SIG-M5 (cell line): ENCODE data around the gene ZNF438.
"Not testable (repeated sequence)": the region's sequence is repeated elsewhere in the genome, so short reads cannot be mapped to it uniquely, and the experiment has no call there.

Experiments
- DNase-seq: peaks from one replicate; lab custom pipeline; 2025; lab: John Stamatoyannopoulos, UW

Gene ZNF438

DNA sequence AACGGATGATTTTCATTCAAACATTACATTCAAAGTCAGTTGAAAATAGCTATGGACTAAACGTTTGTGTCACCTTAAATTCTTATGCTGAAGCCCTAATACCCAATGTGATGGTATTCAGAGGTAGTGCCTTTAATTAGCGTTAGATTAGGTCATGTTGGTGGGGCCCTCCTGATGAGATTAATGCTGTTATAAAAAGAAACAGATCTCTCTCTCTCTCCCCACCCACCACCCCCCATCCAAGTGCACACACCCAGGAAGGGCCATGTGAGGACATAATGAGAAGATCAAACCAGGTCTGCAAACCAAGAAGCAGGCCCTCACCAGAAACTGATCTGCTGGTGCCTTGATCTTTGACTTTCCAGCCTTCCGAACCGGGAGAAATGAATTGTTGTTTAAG lies 44.2 kb downstream of the ZNF438 start:
- no peak for DNase-seq

DNA sequence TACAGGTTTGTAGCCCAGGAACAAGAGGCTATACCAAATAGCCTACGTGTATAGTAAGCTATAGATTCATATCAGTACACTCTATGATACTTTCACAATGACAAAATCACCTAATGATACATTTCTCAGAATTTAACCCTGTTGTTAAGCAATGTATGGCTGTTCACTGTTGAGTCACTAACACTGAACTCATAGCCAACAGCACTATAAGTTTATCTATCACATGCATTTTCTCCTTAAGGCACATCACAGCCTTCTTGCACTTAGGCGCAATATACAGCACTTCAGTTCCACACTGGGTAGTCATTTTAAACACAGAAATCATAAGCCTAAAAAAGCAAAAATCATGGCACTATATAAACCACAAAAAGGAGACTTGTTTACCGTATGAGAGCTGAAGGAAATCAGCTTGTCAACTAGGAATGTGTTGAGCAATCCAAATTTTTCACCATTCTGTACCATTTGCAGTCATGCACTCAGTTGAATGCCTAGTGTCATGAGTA lies 45.6 kb downstream of the ZNF438 start:
- DNase-seq = no peak

DNA sequence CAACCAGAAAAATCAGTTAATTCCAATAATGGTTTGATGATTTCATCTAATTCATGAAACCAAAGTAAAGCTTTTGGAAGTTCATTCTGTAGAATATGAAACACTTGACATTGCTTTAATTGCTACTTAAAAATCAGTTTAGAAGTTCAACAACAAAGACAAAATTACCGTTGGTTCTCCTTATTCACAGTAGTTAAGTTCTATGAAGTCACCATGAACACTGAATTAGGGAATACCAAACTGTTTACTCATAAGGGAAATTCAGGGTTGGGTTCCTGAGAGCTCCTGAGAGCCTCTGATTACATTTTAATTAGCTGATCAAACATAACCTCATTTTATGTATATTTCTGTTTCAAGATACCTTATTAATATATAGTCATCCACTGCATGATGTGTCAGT lies 46.2 kb downstream of the ZNF438 start:
- DNase-seq = no peak

DNA sequence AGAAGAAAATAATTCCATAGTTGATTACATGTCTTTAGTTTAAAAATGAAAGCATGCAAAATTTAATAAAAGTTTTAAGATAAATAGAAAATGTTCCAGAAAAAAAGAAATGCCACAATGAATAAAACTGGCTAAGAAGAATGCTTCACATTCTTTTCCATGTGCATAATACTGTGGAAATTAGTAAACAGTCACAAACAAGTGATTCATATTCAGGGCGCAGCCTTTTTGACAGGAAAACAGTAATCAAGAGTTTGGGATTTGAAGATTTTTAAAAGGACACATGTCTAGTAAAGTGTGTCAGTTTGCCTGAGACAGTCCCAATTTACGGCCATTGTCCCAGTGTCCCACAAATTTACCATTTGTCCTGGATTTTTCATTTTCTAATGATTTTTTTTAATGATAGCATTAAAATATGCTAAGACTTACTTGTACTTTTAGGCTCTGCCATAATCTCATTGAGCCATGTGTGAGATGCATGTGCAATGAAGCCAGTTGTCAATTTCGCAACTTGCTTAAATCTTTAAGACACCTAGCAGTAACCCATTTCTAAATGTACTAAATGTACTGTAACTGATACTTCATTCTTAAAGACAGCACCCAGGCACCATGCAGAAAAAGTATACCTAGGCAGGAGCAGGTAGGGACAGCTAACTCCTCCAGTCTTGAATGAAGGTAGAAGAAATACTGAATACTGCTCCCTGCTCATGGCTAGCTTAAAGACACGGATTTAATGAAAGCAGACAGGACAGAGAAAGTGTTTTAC lies 46.9 kb downstream of the ZNF438 start:
- no peak for DNase-seq

DNA sequence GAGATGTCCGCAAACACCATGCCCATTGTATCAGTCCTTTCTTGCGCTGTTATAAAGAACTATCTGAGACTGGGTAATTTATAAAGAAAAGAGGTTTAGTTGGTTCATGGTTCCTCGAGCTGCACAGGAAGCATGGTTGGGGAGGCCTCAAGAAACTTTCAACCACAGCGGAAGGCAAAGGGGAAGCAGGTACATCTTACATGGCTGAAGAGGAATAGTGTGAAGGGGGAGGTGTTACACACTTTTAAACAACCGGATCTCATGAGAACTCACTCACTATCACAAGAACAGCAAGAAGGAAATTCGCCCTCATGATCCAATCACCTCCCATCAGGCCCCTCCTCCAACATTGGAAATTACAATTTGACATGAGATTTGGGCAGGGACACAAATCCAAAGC lies 48.5 kb downstream of the ZNF438 start:
- DNase-seq = not testable (repeated sequence)

DNA sequence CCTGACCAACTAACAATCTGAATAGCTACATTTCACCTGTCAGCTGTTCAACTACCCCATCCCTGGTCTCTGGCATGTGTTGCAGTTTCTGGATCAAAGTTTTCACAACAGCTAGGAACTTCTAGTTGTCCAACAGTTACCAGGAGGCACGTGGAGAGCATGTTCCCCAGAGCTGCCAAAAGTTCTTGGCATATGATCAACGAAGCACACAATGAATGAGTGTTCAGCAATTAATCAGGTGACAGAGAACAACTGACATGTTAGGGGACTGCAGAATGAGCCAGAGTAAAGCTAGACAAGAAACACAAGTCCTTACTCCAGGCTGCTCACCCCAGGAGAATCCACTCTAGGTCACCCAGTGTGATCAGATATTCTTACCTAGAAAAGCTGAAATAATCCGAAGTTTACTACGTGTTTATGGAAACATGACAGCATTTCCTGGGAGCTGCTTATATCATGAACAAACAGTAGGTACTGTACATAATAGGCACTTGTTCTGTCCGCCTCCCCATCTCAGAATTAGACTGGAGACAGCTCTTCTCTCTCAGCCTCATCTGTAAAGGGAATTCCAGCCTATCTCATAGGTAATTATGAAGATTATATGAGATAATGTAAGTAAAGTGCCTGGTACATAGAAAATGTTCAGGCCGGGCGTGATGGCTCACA lies 50.6 kb downstream of the ZNF438 start:
- DNase-seq = no peak

DNA sequence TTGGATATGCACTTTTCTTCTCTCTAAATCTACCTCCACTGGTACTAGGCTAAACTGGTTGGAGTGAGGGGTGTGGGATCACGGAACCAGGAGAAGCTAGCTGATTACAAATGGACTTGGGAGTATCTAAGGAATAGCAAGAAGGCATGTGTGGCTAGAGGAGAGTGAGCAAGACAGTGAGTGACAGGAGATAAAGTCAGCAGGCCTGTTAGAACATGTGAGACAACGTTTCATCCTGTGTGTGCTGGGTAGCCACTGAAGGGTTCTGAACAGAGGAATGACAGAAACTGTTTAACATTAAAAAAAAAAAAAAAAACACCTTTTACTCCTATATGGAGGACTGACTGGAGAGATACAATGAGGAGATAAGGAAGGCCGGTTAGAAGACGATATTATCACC lies 51.7 kb downstream of the ZNF438 start:
- DNase-seq = no peak

DNA sequence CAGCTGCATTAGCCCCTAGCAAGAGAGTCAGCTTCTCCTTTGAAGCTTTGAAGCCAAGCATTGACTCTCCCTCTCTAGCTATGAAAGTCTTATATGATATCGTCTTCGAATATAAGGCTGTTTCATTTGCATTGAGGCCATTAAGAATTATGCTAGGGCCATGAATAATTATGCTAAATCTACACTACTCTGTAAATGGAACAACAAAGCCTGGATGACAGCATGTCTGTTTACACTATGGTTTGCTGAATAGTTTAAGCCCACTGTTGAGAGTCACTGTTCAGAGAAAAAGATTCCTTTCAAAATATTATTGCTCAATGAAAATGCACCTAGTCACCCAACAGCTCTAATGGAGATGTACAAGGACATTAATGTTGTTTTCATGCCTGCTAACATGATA lies 52.8 kb downstream of the ZNF438 start:
- no peak for DNase-seq

DNA sequence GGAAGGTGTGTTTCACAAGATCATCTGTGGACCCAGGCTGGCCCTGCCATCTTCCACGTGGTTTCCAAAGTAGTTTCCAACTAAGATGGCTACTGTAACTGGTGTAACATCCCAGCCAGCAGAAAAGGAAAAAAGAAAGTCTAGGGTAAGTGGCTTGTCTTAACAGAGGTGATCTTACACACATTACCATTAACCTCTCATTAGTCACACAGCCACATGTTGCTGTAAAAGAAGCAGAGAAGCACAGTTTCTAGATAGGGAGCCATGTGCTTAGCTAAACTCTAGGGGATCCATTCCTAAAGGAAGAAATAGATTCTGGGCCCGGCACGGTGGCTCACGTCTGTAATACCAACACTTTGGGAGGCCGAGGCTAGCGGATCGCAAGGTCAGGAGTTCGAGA lies 54.3 kb downstream of the ZNF438 start:
- DNase-seq = no peak

DNA sequence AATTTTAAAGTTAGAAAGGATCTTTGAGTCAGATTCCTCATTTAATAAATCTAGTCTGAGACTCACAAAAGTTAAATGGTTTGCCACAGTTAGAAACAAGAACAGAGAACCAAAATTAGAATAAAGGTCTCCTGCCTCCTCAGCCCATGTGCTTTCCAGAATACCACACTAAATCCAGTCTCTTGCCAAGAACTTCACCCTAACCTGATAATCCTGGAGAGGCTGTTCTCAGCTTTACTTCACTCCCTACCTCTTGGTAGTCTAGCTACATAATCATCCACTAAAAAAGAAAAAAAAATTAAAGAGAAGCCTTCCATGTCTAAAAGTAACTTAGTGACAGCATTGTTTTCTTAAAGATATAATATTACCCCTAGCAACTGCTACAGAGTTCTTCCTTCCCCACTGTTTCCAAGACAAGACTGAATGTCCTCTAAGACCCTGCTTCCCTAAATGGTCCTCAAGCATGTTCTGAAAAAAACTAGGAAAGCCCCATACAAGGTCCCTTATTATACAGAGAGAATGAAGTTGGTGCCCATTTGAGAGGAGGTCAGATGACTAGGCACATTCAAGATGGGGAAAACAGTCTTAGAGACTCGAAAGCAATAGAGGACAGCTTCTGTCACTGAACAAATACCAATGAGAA lies 56.8 kb downstream of the ZNF438 start:
- no peak for DNase-seq

DNA sequence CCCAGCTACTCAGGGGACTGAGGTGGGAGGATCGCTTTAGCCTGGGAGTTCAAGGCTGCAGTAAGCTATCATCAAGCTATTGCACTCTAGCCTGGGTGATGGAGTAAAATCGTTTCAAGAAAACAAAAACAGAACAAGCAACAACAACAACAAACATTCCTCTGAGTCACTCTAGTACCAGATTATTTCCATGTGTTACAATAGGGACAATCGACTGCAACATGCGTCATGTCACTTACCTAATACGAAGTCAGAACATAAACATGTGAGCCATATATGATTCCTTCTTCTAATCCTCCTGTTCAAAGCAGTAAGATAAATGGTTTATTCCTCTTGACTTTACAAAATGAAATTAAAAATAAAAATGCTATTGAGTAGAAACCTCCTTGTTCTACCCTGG lies 57.3 kb downstream of the ZNF438 start:
- DNase-seq = no peak

DNA sequence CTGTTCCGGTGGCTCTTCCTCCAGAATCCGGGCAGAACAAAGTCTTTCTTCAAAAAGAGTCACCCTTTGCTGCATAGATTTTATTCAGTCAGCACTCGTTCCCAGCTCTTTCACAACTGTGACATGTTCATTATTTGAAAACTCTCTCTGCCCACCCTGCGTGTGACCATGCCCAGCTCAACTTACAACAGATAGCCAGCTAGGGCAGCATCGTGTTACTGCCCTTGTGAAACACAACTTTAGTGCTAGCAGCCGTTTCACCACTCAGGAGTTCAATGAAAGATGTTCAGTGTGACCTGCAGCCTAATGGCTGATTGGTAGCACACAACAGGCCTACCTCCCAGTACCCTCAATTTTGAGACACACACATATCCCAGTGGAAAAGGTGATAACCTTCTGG lies 57.9 kb downstream of the ZNF438 start:
- no peak for DNase-seq

DNA sequence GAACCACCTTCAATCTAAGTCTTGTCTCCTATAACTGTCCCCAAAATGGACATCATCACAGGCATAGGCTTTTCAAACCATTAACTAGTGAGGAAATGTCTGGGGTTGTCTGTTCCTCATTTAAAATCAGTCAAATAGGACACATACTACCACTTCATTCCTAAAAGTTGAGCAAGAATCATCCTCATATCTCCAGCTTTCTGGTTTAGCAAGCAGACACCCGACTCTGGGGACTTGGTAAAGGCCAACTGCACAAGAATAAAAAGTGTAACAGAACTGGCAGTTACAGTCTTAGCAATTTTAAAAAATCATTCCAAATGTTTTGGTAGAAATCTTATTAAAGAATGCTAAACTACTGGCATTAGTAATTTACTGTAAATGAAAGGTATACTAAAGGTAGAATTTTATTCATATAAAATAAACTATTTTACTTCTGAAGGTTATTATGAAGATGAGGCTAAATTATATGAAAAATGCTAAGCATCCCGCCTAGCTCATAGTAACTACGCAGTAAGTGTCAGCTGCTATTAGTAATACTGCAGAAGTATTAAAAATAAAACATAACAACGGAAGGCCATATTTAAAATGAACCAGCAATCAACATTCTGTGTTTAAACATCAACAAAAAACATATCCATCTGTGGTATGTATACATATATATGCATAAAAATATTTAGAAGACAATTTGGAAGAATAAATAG lies 60.8 kb downstream of the ZNF438 start:
- no peak for DNase-seq

DNA sequence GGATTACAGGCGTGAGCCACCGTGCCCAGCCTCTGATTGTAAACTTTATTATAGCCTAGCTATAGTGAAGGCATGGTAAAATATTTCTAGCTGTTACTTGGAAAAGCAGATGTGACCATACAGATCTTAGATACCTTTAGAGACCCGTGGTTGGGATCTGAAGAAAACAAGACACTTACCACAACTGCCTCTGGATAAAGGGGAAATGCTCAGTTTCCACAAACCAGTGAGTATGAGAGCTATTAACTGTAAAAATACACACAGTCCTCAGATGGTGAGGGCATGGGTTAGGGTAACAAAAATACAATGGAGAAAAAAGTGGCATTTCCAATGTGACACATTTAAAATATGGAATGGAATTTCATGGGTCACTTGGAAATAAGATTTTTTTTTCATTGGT lies 63.0 kb downstream of the ZNF438 start:
- no peak for DNase-seq

DNA sequence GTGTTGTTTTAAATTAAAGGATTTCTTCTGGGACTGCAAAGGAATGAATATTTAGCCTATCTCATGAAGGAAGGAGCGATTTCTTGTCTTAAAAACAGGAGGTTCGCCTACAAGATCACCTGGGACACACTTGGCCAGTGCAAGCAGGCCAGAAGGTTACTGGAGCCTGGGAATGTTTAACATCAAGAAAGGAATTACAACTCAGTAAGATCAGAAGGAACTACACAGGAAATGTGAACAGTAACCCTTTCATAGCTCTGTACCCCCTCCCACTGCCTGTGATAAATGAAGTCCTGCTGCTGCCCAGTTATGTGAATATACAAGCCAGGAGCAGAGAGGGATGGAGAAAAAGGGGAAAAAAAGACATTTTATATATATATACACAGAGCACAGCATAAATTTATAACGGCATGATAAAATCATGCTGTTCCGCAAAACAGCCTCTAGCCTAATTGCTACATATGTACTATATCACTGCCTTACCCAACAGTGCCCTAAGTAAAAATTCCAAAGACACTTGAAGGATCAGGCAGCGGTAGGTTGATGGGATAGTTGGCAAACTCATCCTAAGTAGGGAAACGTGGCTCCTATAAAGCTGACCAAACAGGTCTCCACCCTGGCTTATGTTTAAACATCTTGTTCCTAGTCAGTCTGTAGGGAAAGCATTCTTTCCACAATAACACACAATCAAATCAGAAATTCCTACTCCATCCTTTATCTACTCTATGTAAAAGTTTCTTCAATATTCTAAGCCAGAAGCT lies 63.8 kb downstream of the ZNF438 start:
- no peak for DNase-seq

DNA sequence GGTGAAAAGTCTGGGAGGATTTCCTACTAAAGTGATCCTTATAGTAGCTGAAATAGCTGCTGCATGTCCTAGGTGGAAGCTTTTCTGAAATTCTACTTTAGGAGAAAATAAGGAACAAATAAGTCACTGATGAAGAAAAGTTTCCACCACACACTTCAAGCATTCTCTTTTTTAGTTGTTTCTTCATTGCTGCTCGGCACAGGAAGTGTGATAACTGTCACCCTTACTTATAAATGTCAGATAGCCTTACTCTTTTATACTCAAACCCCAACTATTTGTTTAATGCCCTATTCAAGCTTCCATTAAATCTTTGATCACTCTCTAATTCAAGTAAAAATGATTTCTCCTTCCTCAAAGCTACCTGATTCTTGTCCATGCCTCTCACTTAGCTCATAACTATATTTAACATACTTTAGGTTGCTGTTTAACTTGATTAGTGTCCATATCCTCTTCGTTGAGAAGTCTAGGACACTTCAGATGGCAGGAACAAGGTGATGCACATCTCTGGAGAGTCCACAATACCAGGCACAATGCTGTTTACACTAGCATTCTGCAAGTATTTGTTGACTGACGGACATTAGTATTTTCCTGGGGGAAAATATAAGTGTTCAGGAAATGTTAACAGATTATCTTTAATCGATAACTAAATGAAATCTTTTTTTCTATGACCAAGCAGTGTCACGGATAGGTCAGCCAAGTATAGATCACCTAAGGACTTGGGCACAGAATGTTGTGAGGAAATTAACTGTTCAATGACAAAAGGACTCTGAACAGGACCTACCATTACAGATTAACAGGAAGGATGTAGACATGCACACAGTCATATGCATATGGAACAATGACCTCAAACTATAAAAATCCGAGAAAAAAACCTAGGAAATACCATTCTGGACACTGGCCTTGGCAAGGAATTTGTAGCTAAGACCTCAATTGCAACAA lies 67.4 kb downstream of the ZNF438 start:
- DNase-seq = no peak

DNA sequence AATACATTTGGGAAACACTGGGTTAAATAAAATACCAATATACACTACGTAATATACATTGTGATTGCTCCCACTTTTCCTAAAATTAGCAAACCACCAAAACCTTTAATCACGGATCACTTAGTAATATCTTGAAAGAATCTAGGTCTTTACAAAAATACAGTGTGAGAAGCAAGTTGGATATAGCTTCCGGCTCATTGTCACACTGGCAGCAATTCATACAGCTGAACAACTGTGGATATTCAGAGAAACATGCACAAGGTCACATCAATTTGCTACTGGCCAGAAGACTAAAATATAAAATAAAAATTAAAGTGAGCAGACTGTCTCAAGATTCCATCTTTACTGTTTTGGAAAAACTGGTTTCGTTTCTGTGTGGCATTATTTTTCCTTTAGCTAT lies 69.1 kb downstream of the ZNF438 start:
- DNase-seq = no peak

DNA sequence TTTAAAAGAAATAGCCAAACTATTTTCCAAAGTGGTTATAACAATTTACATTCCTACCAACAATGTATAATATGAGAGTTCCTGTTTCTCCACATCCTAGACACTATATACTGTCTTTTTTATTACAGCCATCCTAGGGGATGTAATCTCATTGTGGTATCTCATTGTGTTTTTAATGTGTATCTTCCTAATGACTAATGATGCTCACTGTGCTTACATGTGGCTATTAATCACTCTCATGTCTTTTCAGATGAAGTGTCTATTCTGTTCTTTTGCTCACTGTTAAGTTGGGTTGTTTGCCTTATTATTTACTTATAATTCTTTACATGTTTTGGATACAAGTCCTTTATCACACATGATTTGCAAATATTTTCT lies 71.8 kb downstream of the ZNF438 start:
- no peak for DNase-seq

DNA sequence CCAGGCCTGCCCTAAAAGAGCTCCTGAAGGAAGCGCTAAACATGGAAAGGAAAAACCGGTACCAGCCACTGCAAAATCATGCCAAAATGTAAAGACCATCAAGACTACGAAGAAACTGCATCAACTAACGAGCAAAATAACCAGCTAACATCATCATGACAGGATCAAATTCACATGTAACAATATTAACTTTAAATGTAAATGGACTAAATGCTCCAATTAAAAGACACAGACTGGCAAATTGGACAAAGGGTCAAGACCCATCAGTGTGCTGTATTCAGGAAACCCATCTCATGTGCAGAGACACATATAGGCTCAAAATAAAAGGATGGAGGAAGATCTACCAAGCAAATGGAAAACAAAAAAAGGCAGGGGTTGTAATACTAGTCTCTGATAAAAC lies 82.4 kb downstream of the ZNF438 start:
- not testable (repeated sequence) for DNase-seq

DNA sequence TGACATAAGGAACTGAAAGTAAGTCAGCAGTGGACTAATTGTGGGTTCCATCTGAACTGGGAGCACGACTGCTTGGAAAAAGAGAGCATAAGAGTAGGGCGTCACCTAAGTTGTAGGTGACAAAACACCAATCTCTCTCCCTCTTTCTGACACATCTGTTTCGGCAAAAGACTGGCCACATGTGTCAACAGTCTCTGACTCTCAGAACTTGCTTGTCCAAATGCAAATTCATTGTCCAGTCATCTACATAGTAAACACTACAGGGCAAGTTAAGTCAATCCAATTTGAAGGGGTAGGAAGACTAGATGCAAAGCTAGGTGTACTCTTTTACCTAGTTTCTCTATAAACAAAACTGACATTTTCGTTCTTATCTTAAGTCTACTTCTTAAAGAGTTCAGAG lies 87.7 kb downstream of the ZNF438 start:
- DNase-seq = no peak

DNA sequence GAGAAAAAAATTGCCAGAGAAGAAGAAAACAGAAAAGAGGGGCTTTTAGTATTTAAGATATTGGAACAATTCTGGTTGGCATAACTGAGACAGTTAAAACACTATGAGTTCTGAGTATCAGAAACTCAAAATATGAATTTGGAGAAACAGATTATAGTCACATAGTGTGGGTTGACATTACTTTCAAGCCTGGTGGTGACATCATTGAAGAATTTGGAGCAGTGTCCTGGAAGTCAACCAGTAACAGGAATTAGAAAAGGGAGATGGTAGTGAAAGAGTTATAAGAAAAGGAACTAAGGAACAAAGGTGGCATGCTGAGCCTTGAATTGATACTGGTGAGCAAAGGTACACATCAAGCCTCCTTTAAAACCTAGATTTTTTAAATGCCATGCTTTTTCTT lies 88.2 kb downstream of the ZNF438 start:
- DNase-seq = no peak
